K562 (cell line): ENCODE data around the gene PLXDC2. TPM values are rescaled to one million over a fixed set of nuclear protein-coding genes. Genes with fewer than 3 reads are reported as not detected.

Experiments used
- ATAC-seq: fragments of 200-7000 bp; cut with Tn5 transposase; 3 replicates; pipeline ENCODE4 v1.9.1; 2020; ENCODE audit warnings: moderate library complexity
- BruUV-seq: library from RNA; stranded (reverse); fragments of 400-500 nt; replicated peaks from 2 replicates; lab custom pipeline; 2021; lab: Mats Ljungman, UMichigan
- CTCF ChIA-PET: fragments of 300-600 bp; formaldehyde crosslinking; extraction: SDS; loops from one replicate; lab custom pipeline; 2021; ENCODE audit warnings: low intra/inter-chr PET ratio; lab: Yijun Ruan, JAX
- POLR2A ChIA-PET: fragments of 300-600, 350-650 bp; sonication (Branson Sonifier 250); formaldehyde crosslinking; extraction: SDS; loops from one replicate; lab custom pipeline; 2021; ENCODE audit warnings: antibody characterized with exemption, inconsistent platforms; lab: Yijun Ruan, JAX
- DNase-seq, 4 experiments: peaks; one replicate each; pipeline versions ENCODE4 v3.0.0 to v3.0.0-alpha.2; 2011 to 2018; ENCODE audit warnings: low spot score in 3 of 4, mixed read lengths in 3 of 4; ENCODE audit errors: extremely low read depth in 1 of 4
- FAIRE-seq: peaks from 2 replicates; lab custom pipeline; 2011; peaks lifted over from hg19 to GRCh38; lab: Jason Lieb, UNC
- H2AFZ ChIP-seq: 2 replicates; pipeline ENCODE4 v1.6.0; 2011; ENCODE audit warnings: low read depth, low read length, control low read depth, inconsistent platforms
- H3K27ac ChIP-seq: fragments of 200-600 bp; 3 replicates; pipeline ENCODE4 v1.8.0; 2011; ENCODE audit warnings: low read depth, mild to moderate bottlenecking, control low read depth, inconsistent platforms, low read length, moderate library complexity, mixed read lengths; ENCODE audit errors: extremely low read depth
- H3K27me3 ChIP-seq, 2 experiments: fragments of 300-600 bp in 1 of 2; 2 replicates in 1 of 2; 3 replicates in 1 of 2; pipeline versions ENCODE4 v1.6.0 to v1.8.0; 2011; ENCODE audit warnings: inconsistent platforms in 2 of 2, low read length in 2 of 2, mild to moderate bottlenecking in 1 of 2, mixed read lengths in 1 of 2, moderate library complexity in 1 of 2; ENCODE audit not compliant: control insufficient read depth in 2 of 2, insufficient read depth in 2 of 2
- H3K36me3 ChIP-seq: fragments of 300-600 bp; 3 replicates; pipeline ENCODE4 v1.8.0; 2011; ENCODE audit warnings: mild to moderate bottlenecking, low read length, inconsistent platforms; ENCODE audit not compliant: control insufficient read depth, insufficient read depth
- H3K4me1 ChIP-seq, 2 experiments: fragments of 200-600 bp in 1 of 2; replicated peaks in 1 of 2; 2 replicates in 1 of 2; 3 replicates in 1 of 2; pipeline versions ENCODE4 v1.5.1 to v1.8.0; 2011; ENCODE audit warnings: inconsistent platforms in 2 of 2, low read length in 2 of 2, mild to moderate bottlenecking in 1 of 2, mixed read lengths in 1 of 2, moderate library complexity in 1 of 2; ENCODE audit not compliant: control insufficient read depth in 2 of 2, insufficient read depth in 2 of 2
- H3K4me2 ChIP-seq: 2 replicates; pipeline ENCODE4 v1.6.1; 2011; ENCODE audit warnings: low read length, control low read depth, inconsistent platforms, mixed read lengths; ENCODE audit not compliant: insufficient read depth
- H3K4me3 ChIP-seq: fragments of 200-600 bp; sonication (generic), shearing (Covaris generic); 2 replicates; pipeline ENCODE4 v1.5.1; 2016; ENCODE audit warnings: control low read depth, inconsistent platforms
- H3K79me2 ChIP-seq: fragments of 200-600 bp; 3 replicates; pipeline ENCODE4 v1.8.0; 2011; ENCODE audit warnings: low read length, inconsistent platforms; ENCODE audit not compliant: control insufficient read depth, insufficient read depth
- H3K9ac ChIP-seq, 2 experiments: 2 replicates each; pipeline versions ENCODE4 v1.6.0 to v1.6.1; 2011; ENCODE audit warnings: low read depth in 2 of 2, low read length in 2 of 2, control low read depth in 1 of 2, inconsistent platforms in 1 of 2, mild to moderate bottlenecking in 1 of 2, mixed read lengths in 1 of 2; ENCODE audit not compliant: insufficient read depth in 1 of 2
- H3K9me1 ChIP-seq: one replicate; pipeline ENCODE4 v1.6.0; 2011; ENCODE audit warnings: inconsistent platforms, mild to moderate bottlenecking, low read length, moderate library complexity; ENCODE audit not compliant: control insufficient read depth, insufficient read depth
- H3K9me3 ChIP-seq: replicated peaks from 2 replicates; pipeline ENCODE4 v1.5.1; 2011; ENCODE audit warnings: low read depth, low read length, inconsistent platforms; ENCODE audit not compliant: control insufficient read depth, insufficient read depth
- H4K20me1 ChIP-seq: replicated peaks from 2 replicates; pipeline ENCODE4 v1.6.1; 2011; ENCODE audit warnings: low read length, inconsistent platforms, mixed read lengths; ENCODE audit not compliant: control insufficient read depth, insufficient read depth
- E2F8 ChIP-seq: fragments of 450-650 bp; IDR thresholded peaks from 2 replicates; pipeline ENCODE4 v1.7.1; 2018; ENCODE audit warnings: mild to moderate bottlenecking, low read depth; ENCODE audit not compliant: partially characterized antibody
- KLF6 ChIP-seq: fragments of 250-450 bp; sonication (Bioruptor Pico); IDR thresholded peaks from 2 replicates; pipeline ENCODE4 v1.4.0; 2020; ENCODE audit warnings: mild to moderate bottlenecking, moderate library complexity, borderline replicate concordance
- ZBTB8A ChIP-seq: fragments of 450-650 bp; IDR thresholded peaks from 2 replicates; pipeline ENCODE4 v1.6.1; 2018; ENCODE audit warnings: mild to moderate bottlenecking, moderate library complexity; ENCODE audit not compliant: partially characterized antibody
- WGBS: fragments of 100-300 bp; shearing (Covaris generic); methylation state at CpG from one replicate; pipeline ENCODE4 v1.1.6; 2016; ENCODE audit warnings: low coverage, mixed read lengths; ENCODE audit not compliant: insufficient coverage; ENCODE audit errors: missing lambda C conversion rate; 5-methylcytosine and 5-hydroxymethylcytosine counted together
- in situ Hi-C: fragments of 300-500 bp; cut with MboI; formaldehyde crosslinking; loops from 4 replicates; pipeline ENCODE4 v1.15.0; 2018; ENCODE audit warnings: inconsistent platforms, mixed read lengths
- intact Hi-C: fragments of 100-400 bp; cut with micrococcal nuclease; formaldehyde crosslinking; loops from 2 replicates; pipeline ENCODE4 v1.14.2; 2022
- polyA plus RNA-seq, 8 experiments: library from polyadenylated mRNA; depleted of rRNA in 4 of 8; stranded (reverse) in 5 of 8; unstranded in 3 of 8; fragments of >200 nt; fragmentation: Nextera tagmentation in 2 of 8; fragmentation: Illumina TruSeq in 1 of 8; extraction: Ambion mirVana in 2 of 8; extraction: Trizol in 1 of 8; gene quantifications; 2 replicates each; pipeline versions ENCODE4 v1.2.1 to v1.2.3, GENCODE V29; 2011 to 2014; ENCODE audit warnings: inconsistent platforms in 1 of 8, missing spikeins in 1 of 8
- total RNA-seq, 7 experiments: library from RNA; depleted of rRNA in 6 of 7; stranded (reverse); fragments of >200 nt in 6 of 7; fragmentation: Illumina TruSeq in 2 of 7; extraction: Trizol in 2 of 7; gene quantifications; 2 replicates each; pipeline versions ENCODE4 v1.2.1 to v1.2.3, GENCODE V29; 2011 to 2021; ENCODE audit warnings: low replicate concordance in 1 of 7

PLXDC2 gene
- total and polyA plus RNA-seq, 9 of the 15 experiments (the other 6 are each of a cell fraction or from before 2014, with no cell fraction given) = 0.01 to 0.33 (median 0.10) TPM; not detected in 3

GRCh38 chr10:20300735-20301134, 484.5 kb downstream of the PLXDC2 start:
- in situ Hi-C loops = no loop called here
- 0% methylated on average over 2 of the region's 2 CpGs for WGBS
- TF ChIP-seq KLF6 (CRISPR knock-in tag) (no peak), ZBTB8A (no peak), E2F8 (no peak)
- TF ChIP-seq, all 486 proteins: peak for 0
- no peak overlapping the region for H3K4me2 ChIP-seq
- no peak for FAIRE-seq
- DNase-seq = no peak
- ATAC-seq = no peak
- H3K4me3 ChIP-seq = no peak overlapping the region
- POLR2A ChIA-PET = no interaction called here
- H4K20me1 ChIP-seq = no peaks in the 10 kb centered on the region
- no peak overlapping the region for H2AFZ ChIP-seq
- CTCF ChIA-PET = no interaction called here
- intact Hi-C loops = no loop called here
- no peaks in the 10 kb centered on the region for H3K36me3 ChIP-seq
- BruUV-seq = no TSS peak
- H3K9me1 ChIP-seq = no peaks in the 10 kb centered on the region
- no peak overlapping the region for H3K9ac ChIP-seq
- H3K4me1 ChIP-seq = no peaks in the 10 kb centered on the region
- H3K27me3 ChIP-seq = no peaks in the 10 kb centered on the region
- H3K79me2 ChIP-seq = no peaks in the 10 kb centered on the region
- 0 out of 2 replicates have a peak, but pooled peaks cover 1% of the 10 kb centered on the region for H3K9me3 ChIP-seq
- H3K27ac ChIP-seq = no peak overlapping the region
